ENCODE results near the gene MPI. TPM values are rescaled to one million over a fixed set of nuclear protein-coding genes. Genes with fewer than 3 reads are reported as not detected.

Gene MPI
- total and polyA plus RNA-seq, 9 donors = 28.8 to 55.6 (median 44.7) TPM

DNA sequence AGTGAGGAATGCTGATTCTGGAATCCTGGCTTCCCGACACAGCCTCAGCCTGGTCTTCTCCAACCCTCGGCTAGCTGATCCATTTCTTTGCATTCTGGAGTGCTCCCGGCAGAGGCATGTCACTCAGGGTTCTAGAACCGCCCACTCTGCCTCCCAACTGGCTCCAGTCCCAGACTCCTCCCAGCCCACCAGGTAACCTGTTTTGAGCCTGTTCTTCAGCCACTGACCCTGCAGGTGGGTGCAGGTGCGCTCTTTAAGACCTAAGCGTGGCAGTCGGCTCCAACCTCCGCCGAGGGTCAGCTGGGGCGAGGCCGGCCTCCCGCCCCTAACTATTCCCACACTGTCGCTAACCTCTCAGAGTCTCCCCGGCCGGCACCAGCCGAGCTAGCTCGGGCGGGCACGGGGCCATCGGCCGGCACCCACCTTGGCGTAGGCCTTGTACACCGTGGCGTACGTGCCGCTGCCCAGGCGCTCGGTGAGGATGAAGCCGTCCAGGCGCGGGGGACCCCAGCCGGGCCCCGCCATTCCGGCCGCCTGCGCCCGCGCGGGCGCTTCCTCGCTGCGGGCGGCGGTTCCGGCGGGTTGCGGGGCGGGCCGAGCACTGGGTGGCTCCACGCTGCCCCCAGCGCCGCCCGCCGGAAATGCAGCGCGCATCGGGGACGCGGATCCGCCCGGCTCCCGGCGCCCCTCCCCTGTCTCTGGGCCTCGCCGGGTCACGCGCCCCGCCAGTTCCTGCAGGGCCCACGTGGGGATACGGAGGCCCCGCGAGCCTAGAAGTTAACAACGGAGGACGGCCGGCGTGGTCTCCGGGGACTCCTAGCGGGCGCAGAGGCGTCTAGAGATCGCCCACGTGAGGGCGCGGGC, 47.0 kb upstream of the MPI start, which contains the start of gene ULK3:
Gene ULK3 (minus strand): TSS at position 576 of the 864 bp plus-strand sequence. CDS start 51 bp downstream, at position 525.
- Histone ChIP-seq H3K4me1 (ENCODE audit: insufficient read depth) (peaks cover 4% of the 10 kb centered on the region), H3K9me3 (no peaks in the 10 kb centered on the region), H3K36me3 (no peaks in the 10 kb centered on the region), H3K4me3 (peak within 1 kb of the TSS; percentile 57), H3K27me3 (no peaks in the 10 kb centered on the region), H3K27ac (peak within 1 kb of the TSS; percentile 69 to 90)
- DNase-seq = peak; percentile 91 to 95 (median 92)
- TF ChIP-seq POLR2A (IDR thresholded peaks at IDR 0.05) (peak; percentile 10), EP300 (IDR thresholded peaks at IDR 0.05) (no peak)
- TF ChIP-seq, protein P1, sequence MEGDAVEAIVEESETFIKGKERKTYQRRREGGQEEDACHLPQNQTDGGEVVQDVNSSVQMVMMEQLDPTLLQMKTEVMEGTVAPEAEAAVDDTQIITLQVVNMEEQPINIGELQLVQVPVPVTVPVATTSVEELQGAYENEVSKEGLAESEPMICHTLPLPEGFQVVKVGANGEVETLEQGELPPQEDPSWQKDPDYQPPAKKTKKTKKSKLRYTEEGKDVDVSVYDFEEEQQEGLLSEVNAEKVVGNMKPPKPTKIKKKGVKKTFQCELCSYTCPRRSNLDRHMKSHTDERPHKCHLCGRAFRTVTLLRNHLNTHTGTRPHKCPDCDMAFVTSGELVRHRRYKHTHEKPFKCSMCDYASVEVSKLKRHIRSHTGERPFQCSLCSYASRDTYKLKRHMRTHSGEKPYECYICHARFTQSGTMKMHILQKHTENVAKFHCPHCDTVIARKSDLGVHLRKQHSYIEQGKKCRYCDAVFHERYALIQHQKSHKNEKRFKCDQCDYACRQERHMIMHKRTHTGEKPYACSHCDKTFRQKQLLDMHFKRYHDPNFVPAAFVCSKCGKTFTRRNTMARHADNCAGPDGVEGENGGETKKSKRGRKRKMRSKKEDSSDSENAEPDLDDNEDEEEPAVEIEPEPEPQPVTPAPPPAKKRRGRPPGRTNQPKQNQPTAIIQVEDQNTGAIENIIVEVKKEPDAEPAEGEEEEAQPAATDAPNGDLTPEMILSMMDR (IDR thresholded peaks at IDR 0.05) = peak; percentile 60 to 97 (median 96)
- 0 to 1% (median 0%) methylated on average over 33 to 84 of the region's 84 CpGs for WGBS, 3 donors
- intact Hi-C loops (cut with DNase I) = loop anchor here in 2 of 4 donors (5.0 to 10.0 kb wide), 2 partner anchors 61 to 62 kb away; partner anchors contain the start of genes CSK (in 1 of the 2) and FAM219B (in 1 of the 2)

GRCh38 chr15:74843445-74843828, 46.4 kb upstream of the MPI start:
- WGBS, 3 donors = 2 to 9% (median 3%) methylated on average over 18 of the region's 18 CpGs
- no peaks in the 10 kb centered on the region for H3K36me3 ChIP-seq
- TF ChIP-seq POLR2A (IDR thresholded peaks at IDR 0.05) = no peak
- TF ChIP-seq EP300 (IDR thresholded peaks at IDR 0.05) = no peak
- TF ChIP-seq, protein P1 (IDR thresholded peaks at IDR 0.05) = no peak
- peak overlapping the region; percentile 57 for H3K4me3 ChIP-seq
- H3K4me1 ChIP-seq (ENCODE audit: insufficient read depth) = peaks cover 4% of the 10 kb centered on the region
- H3K27ac ChIP-seq = peak overlapping the region; percentile 69 to 90
- DNase-seq = no peak
- no peaks in the 10 kb centered on the region for H3K27me3 ChIP-seq
- intact Hi-C loops (cut with DNase I) = loop anchor here in 2 of 4 donors (5.0 to 10.0 kb wide), 2 partner anchors 61 kb away; partner anchors contain the start of genes CSK (in 1 of the 2) and FAM219B (in 1 of the 2)
- no peaks in the 10 kb centered on the region for H3K9me3 ChIP-seq

DNA sequence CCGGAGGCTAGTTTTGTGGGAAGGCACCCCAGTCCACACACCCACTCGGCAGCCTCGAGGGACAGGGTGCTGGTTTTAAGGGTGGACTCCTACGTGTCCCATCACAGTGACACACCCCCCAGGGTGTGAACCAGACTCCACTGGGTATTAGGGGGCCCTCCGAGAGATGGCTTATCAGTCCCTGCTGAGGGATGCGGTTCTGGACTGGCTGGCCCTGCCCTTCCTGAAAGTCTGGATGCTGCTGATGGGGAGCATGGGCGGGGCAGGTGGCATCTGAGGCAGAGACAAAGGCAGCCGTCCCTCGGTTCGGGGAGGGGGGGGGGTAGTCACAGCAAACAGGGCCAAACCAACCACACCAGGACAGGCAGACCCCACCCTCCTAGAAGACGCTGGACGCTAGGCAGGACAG, 45.9 kb upstream of the MPI start:
- Histone ChIP-seq H3K27me3 (no peaks in the 10 kb centered on the region), H3K9me3 (no peaks in the 10 kb centered on the region), H3K4me1 (ENCODE audit: insufficient read depth) (peaks cover 4% of the 10 kb centered on the region), H3K36me3 (no peaks in the 10 kb centered on the region), H3K27ac (peak overlapping the region; percentile 69 to 90), H3K4me3 (no peak overlapping the region)
- 44 to 55% (median 50%) methylated on average over 12 of the region's 12 CpGs for WGBS, 3 donors
- intact Hi-C loops (cut with DNase I) = loop anchor here in 2 of 4 donors (5.0 to 10.0 kb wide), 2 partner anchors 61 to 62 kb away; partner anchors contain the start of genes CSK (in 1 of the 2) and FAM219B (in 1 of the 2)
- TF ChIP-seq POLR2A (IDR thresholded peaks at IDR 0.05) (no peak), EP300 (IDR thresholded peaks at IDR 0.05) (no peak)
- TF ChIP-seq, protein P1 (IDR thresholded peaks at IDR 0.05) = no peak
- peak in 3 of 5 donors; percentile 40 to 49 (median 41) for DNase-seq

DNA sequence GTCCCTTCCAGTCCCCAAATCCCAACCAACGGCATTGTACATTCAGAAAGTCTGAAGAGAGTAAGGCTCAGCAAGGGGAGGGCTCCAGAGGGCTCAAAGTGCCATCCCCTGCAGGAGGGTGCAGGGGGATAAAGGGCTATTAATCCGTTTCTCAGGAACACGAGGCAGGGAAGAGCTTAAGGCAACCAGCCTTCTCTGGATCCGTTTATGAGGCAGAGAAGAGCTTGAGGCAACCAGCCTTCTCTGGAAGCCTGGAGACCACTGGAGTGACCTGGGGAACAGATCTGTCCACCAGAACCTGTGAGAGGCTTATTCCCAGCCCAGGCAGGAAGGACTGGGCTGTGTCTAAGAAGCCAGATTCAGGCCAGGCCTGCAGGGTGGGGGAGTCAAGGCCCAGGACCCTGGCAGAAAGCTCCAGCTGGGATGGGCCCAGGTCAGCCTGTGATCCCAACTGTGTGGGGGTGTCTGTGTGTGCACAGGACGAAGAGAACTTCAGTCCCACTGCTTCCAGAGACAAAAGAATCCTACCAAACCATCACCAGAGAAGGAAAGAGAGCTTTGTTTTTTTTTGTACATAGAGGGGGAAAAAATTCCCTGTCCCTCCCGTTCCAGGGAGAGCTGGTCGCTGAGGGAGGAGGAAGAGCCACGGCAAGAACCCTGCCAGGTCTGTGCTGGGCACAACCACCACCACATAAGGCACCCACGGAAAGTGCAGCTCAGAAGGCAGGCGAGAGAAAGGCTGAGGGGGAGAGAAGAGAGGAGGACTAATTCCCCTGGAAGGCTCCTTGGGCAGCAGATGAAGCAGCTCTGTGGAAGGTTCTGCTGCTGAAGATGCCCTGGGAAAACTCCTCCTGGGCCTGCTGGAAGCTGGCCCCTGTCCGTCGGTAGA, 45.3 kb upstream of the MPI start:
- intact Hi-C loops (cut with DNase I) = loop anchor here in 2 of 4 donors (5.0 to 10.0 kb wide), 2 partner anchors 60 to 62 kb away; partner anchors contain the start of genes CSK (in 1 of the 2) and FAM219B (in 1 of the 2)
- Histone ChIP-seq H3K9me3 (no peaks in the 10 kb centered on the region), H3K36me3 (no peaks in the 10 kb centered on the region), H3K27ac (peak overlapping the region; percentile 69 to 90), H3K4me1 (ENCODE audit: insufficient read depth) (peaks cover 4% of the 10 kb centered on the region), H3K4me3 (no peak overlapping the region), H3K27me3 (no peaks in the 10 kb centered on the region)
- TF ChIP-seq EP300 (IDR thresholded peaks at IDR 0.05) = no peak
- TF ChIP-seq, protein P1 (IDR thresholded peaks at IDR 0.05) = no peak
- TF ChIP-seq POLR2A (IDR thresholded peaks at IDR 0.05) = no peak
- WGBS, 3 donors = 36 to 46% (median 44%) methylated on average over 12 of the region's 12 CpGs
- DNase-seq = peak in 4 of 5 donors; percentile 47 to 81 (median 69)
